ENCODE measurements around the gene ZNF780B.

DNA sequence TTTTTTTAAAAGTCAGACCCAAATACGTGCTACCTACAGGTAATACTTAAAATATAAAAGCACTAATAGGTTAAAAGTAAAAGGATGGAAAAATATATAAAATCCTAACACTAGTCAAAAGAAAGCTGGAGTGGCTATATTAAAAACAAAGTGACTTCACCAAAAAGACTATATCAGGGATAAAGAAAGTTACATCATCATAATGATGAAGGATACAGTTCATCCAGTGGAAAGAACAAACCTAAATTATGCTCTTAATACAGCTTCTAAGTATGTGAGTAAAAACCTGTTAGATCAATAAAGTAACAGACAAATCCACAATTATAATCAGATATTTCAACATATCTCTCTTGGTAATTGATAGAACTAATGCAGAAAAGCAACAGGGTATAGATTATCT, 1.1 kb upstream of the ZNF780B start:
- TF ChIP-seq POLR2A (IDR thresholded peaks at IDR 0.05) (no peak), CTCF (IDR thresholded peaks at IDR 0.05) (no peak)
